HFFc6 (cell line): ENCODE data around the gene EIF2S2. TPM values are rescaled to one million over a fixed set of nuclear protein-coding genes. Genes with fewer than 3 reads are reported as not detected.

Source experiments
- DNase-seq: peaks from one replicate; pipeline ENCODE4 v3.0.0-alpha.2; 2018
- H3K27ac Mint-ChIP-seq: 2 replicates; pipeline ENCODE4 v1.8.0; 2020; ENCODE audit warnings: mild to moderate bottlenecking, mixed read lengths
- H3K27me3 Mint-ChIP-seq: 2 replicates; pipeline ENCODE4 v1.8.0; 2021; ENCODE audit warnings: mild to moderate bottlenecking, moderate library complexity, mixed read lengths; ENCODE audit not compliant: insufficient read depth
- H3K36me3 Mint-ChIP-seq: 2 replicates; pipeline ENCODE4 v1.8.0; 2021; ENCODE audit warnings: low read depth, mixed read lengths
- H3K4me1 Mint-ChIP-seq: 2 replicates; pipeline ENCODE4 v1.8.0; 2020; ENCODE audit warnings: low read depth, mixed read lengths
- H3K4me3 Mint-ChIP-seq: 2 replicates; pipeline ENCODE4 v1.8.0; 2020; ENCODE audit warnings: mild to moderate bottlenecking, moderate library complexity, mixed read lengths
- H3K9me3 Mint-ChIP-seq: 2 replicates; pipeline ENCODE4 v1.8.0; 2020; ENCODE audit warnings: mild to moderate bottlenecking, mixed read lengths
- CTCF ChIP-seq: fragments of 200-600 bp; sonication (generic); IDR thresholded peaks from 2 replicates; pipeline ENCODE4 v1.5.0; 2021; ENCODE audit warnings: antibody characterized with exemption, mild to moderate bottlenecking
- total RNA-seq, 6 experiments: library from RNA; stranded (reverse); fragmentation: NEBNext Ultra II Directional; extraction: Animal tissue kit (Norgen Biotek cat#: 25700); gene quantifications; 2 replicates in 1 of 6; 3 replicates in 5 of 6; pipeline ENCODE4 v1.2.3, GENCODE V29; 2021

EIF2S2 gene
- total RNA-seq, 6 experiments from 2014 or later, result 85.7 to 101 (median 94.5) TPM

GRCh38 chr20:34070859-34071258, 41.2 kb downstream of the EIF2S2 start:
- DNase-seq, result no peak
- no peaks in the 10 kb centered on the region for H3K9me3 Mint-ChIP-seq
- peaks cover 45% of the 10 kb centered on the region for H3K4me1 Mint-ChIP-seq
- H3K36me3 Mint-ChIP-seq, result 0 out of 2 replicates have a peak, but pooled peaks cover 2% of the 10 kb centered on the region
- no peak for TF ChIP-seq CTCF
- H3K27ac Mint-ChIP-seq, result no peak overlapping the region
- H3K4me3 Mint-ChIP-seq, result no peak overlapping the region
- H3K27me3 Mint-ChIP-seq, result peaks cover 2% of the 10 kb centered on the region; the same call in 1 of the 2 replicates

- DNase-seq, result no peak
- TF ChIP-seq CTCF, result peak; percentile 6; the same call in 1 of the 2 replicates
- no peaks in the 10 kb centered on the region for H3K9me3 Mint-ChIP-seq
- no peak overlapping the region for H3K4me3 Mint-ChIP-seq
- H3K27ac Mint-ChIP-seq, result no peak overlapping the region
- H3K36me3 Mint-ChIP-seq, result no peaks in the 10 kb centered on the region
- H3K4me1 Mint-ChIP-seq, result peaks cover 53% of the 10 kb centered on the region
- H3K27me3 Mint-ChIP-seq, result peaks cover 2% of the 10 kb centered on the region
These were observed 42.0 kb downstream of the EIF2S2 start for GRCh38 chr20:34070079-34070439.

GRCh38 chr20:34069341-34070078, 42.5 kb downstream of the EIF2S2 start:
- Mint-ChIP-seq H3K27ac (no peak overlapping the region), H3K4me3 (no peak overlapping the region), H3K9me3 (no peaks in the 10 kb centered on the region), H3K4me1 (peaks cover 56% of the 10 kb centered on the region), H3K36me3 (no peaks in the 10 kb centered on the region), H3K27me3 (peaks cover 2% of the 10 kb centered on the region)
- peak; percentile 88 for TF ChIP-seq CTCF
- peak; percentile 66 for DNase-seq

GRCh38 chr20:34068001-34068400, 44.0 kb downstream of the EIF2S2 start:
- Mint-ChIP-seq H3K4me3 (no peak overlapping the region), H3K27ac (no peak overlapping the region), H3K36me3 (no peaks in the 10 kb centered on the region), H3K27me3 (no peaks in the 10 kb centered on the region; the same call in 1 of the 2 replicates), H3K4me1 (peaks cover 61% of the 10 kb centered on the region), H3K9me3 (no peaks in the 10 kb centered on the region)
- TF ChIP-seq CTCF, result no peak
- DNase-seq, result no peak

GRCh38 chr20:34066476-34067090, 45.5 kb downstream of the EIF2S2 start:
- H3K27me3 Mint-ChIP-seq, result no peaks in the 10 kb centered on the region; the same call in 1 of the 2 replicates
- peaks cover 76% of the 10 kb centered on the region for H3K4me1 Mint-ChIP-seq
- no peak for TF ChIP-seq CTCF
- H3K4me3 Mint-ChIP-seq, result peak overlapping the region; percentile 24
- peak; percentile 50 for DNase-seq
- no peaks in the 10 kb centered on the region for H3K9me3 Mint-ChIP-seq
- H3K27ac Mint-ChIP-seq, result peak overlapping the region; percentile 92
- no peaks in the 10 kb centered on the region for H3K36me3 Mint-ChIP-seq
